H1 (cell line): ENCODE results near the gene CPTP. TPM values are rescaled to one million over a fixed set of nuclear protein-coding genes. Genes with fewer than 3 reads are reported as not detected.

ENCODE experiments used
- CTCF ChIA-PET: fragments of 300-600 bp; sonication (Branson Sonifier 250); formaldehyde crosslinking; loops from one replicate; lab custom pipeline; 2021; ENCODE audit not compliant: partially characterized antibody; lab: Charles Lee
- POLR2A ChIA-PET: fragments of 300-600 bp; sonication (Branson Sonifier 250); formaldehyde crosslinking; loops from one replicate; lab custom pipeline; 2021; ENCODE audit warnings: inconsistent platforms; ENCODE audit not compliant: partially characterized antibody; lab: Charles Lee
- DNase-seq, 2 experiments: peaks; one replicate each; pipeline versions ENCODE4 v3.0.0 to v3.0.0-alpha.2; 2010 to 2022; ENCODE audit warnings: low spot score in 2 of 2, low read depth in 1 of 2, mixed read lengths in 1 of 2
- FAIRE-seq: peaks from 2 replicates; lab custom pipeline; 2011; peaks lifted over from hg19 to GRCh38; lab: Jason Lieb, UNC
- H2AFZ ChIP-seq: 2 replicates; pipeline ENCODE4 v1.8.1; 2012; ENCODE audit warnings: low read length, inconsistent platforms
- H2AK5ac ChIP-seq: 2 replicates; pipeline ENCODE4 v1.6.1; 2013; ENCODE audit warnings: low read depth, low read length
- H2BK120ac ChIP-seq: replicated peaks from 2 replicates; pipeline ENCODE3; 2013; ENCODE audit warnings: low read depth, low read length, inconsistent platforms
- H2BK12ac ChIP-seq: 2 replicates; pipeline ENCODE4 v1.6.1; 2013; ENCODE audit warnings: low read depth, low read length
- H2BK15ac ChIP-seq: 2 replicates; pipeline ENCODE4 v1.6.1; 2013; ENCODE audit warnings: low read length
- H2BK20ac ChIP-seq: 2 replicates; pipeline ENCODE4 v1.6.1; 2013; ENCODE audit warnings: low read length
- H2BK5ac ChIP-seq: 2 replicates; pipeline ENCODE4 v1.6.1; 2013; ENCODE audit warnings: low read depth, low read length
- H3K14ac ChIP-seq: 2 replicates; pipeline ENCODE4 v1.6.1; 2013; ENCODE audit warnings: inconsistent platforms; ENCODE audit not compliant: insufficient read length
- H3K18ac ChIP-seq: 2 replicates; pipeline ENCODE4 v1.6.1; 2013; ENCODE audit warnings: low read length; ENCODE audit errors: extremely low read depth
- H3K23ac ChIP-seq: 2 replicates; pipeline ENCODE4 v1.6.1; 2013; ENCODE audit warnings: inconsistent platforms; ENCODE audit not compliant: insufficient read length
- H3K23me2 ChIP-seq: 2 replicates; pipeline ENCODE4 v1.6.1; 2013; ENCODE audit warnings: low read depth, low read length
- H3K27ac ChIP-seq: 2 replicates; pipeline ENCODE4 v1.6.1; 2011; ENCODE audit warnings: low read depth, low read length, inconsistent platforms
- H3K27me3 ChIP-seq, 4 experiments: replicated peaks in 1 of 4; 1 replicate in 1 of 4; 2 replicates in 3 of 4; pipeline versions ENCODE4 v1.6.1 to v1.8.1; 2011 to 2013; ENCODE audit warnings: low read length in 3 of 4, mild to moderate bottlenecking in 3 of 4, inconsistent platforms in 2 of 4, mixed read lengths in 2 of 4, moderate library complexity in 1 of 4; ENCODE audit not compliant: control insufficient read depth in 3 of 4, insufficient read depth in 3 of 4; ENCODE audit errors: extremely low read depth in 1 of 4
- H3K36me3 ChIP-seq, 4 experiments: 2 replicates each; pipeline versions ENCODE4 v1.6.1 to v1.8.1; 2011 to 2013; ENCODE audit warnings: mild to moderate bottlenecking in 4 of 4, low read length in 3 of 4, moderate library complexity in 2 of 4, control low read depth in 1 of 4, inconsistent platforms in 1 of 4; ENCODE audit not compliant: insufficient read depth in 4 of 4, control insufficient read depth in 2 of 4
- H3K4ac ChIP-seq: replicated peaks from 2 replicates; pipeline ENCODE3; 2013; ENCODE audit warnings: low read length, low read depth, mixed read lengths, inconsistent platforms; ENCODE audit not compliant: insufficient read length
- H3K4me1 ChIP-seq, 4 experiments: replicated peaks in 1 of 4; 1 replicate in 1 of 4; 2 replicates in 3 of 4; pipeline versions ENCODE4 v1.6.1 to v1.8.1; 2011 to 2013; ENCODE audit warnings: low read length in 3 of 4, inconsistent platforms in 2 of 4, mixed read lengths in 1 of 4; ENCODE audit not compliant: insufficient read depth in 4 of 4, control insufficient read depth in 3 of 4
- H3K4me2 ChIP-seq, 2 experiments: 2 replicates each; pipeline versions ENCODE4 v1.6.1 to v1.8.1; 2011 to 2013; ENCODE audit warnings: low read depth in 2 of 2, low read length in 2 of 2, control low read depth in 1 of 2, inconsistent platforms in 1 of 2, mild to moderate bottlenecking in 1 of 2; ENCODE audit not compliant: insufficient read depth in 1 of 2
- H3K4me3 ChIP-seq, 4 experiments: fragments of 200-600, 300-600 bp in 1 of 4; sonication (generic), shearing (Covaris generic), sonication (Bioruptor Twin) in 1 of 4; 2 replicates each; pipeline versions ENCODE4 v1.5.1 to v1.8.1; 2011 to 2016; ENCODE audit warnings: low read length in 4 of 4, low read depth in 3 of 4, control low read depth in 2 of 4, inconsistent platforms in 2 of 4, mild to moderate bottlenecking in 2 of 4, mixed read lengths in 1 of 4, moderate library complexity in 1 of 4; ENCODE audit not compliant: insufficient read depth in 2 of 4; ENCODE audit errors: extremely low read depth in 1 of 4
- H3K56ac ChIP-seq: replicated peaks from 2 replicates; pipeline ENCODE3; 2013; ENCODE audit warnings: low read depth, mild to moderate bottlenecking, mixed read lengths, low read length, inconsistent platforms; ENCODE audit not compliant: insufficient read length
- H3K79me1 ChIP-seq: 2 replicates; pipeline ENCODE4 v1.6.1; 2013; ENCODE audit warnings: low read depth, low read length, control low read depth
- H3K79me2 ChIP-seq, 2 experiments: 2 replicates each; pipeline versions ENCODE4 v1.6.1 to v1.8.1; 2012 to 2013; ENCODE audit warnings: low read length in 2 of 2, mild to moderate bottlenecking in 2 of 2, inconsistent platforms in 1 of 2; ENCODE audit not compliant: insufficient read depth in 2 of 2, control insufficient read depth in 1 of 2
- H3K9ac ChIP-seq, 4 experiments: replicated peaks in 1 of 4; 1 replicate in 1 of 4; 2 replicates in 3 of 4; pipeline versions ENCODE4 v1.6.1 to v1.8.1; 2011 to 2013; ENCODE audit warnings: low read depth in 3 of 4, low read length in 3 of 4, control low read depth in 2 of 4, mild to moderate bottlenecking in 2 of 4, moderate library complexity in 2 of 4, inconsistent platforms in 1 of 4; ENCODE audit errors: extremely low read depth in 1 of 4
- H3K9me3 ChIP-seq, 2 experiments: 2 replicates each; pipeline versions ENCODE4 v1.6.1 to v1.8.1; 2012 to 2013; ENCODE audit warnings: mild to moderate bottlenecking in 2 of 2, moderate library complexity in 2 of 2, control low read depth in 1 of 2, inconsistent platforms in 1 of 2, low read depth in 1 of 2, low read length in 1 of 2, mixed read lengths in 1 of 2; ENCODE audit not compliant: insufficient read depth in 2 of 2
- H4K20me1 ChIP-seq, 2 experiments: replicated peaks in 1 of 2; 2 replicates each; pipeline versions ENCODE3 to v1.8.1; 2011 to 2013; ENCODE audit warnings: inconsistent platforms in 2 of 2, low read length in 2 of 2, mild to moderate bottlenecking in 1 of 2; ENCODE audit not compliant: insufficient read depth in 2 of 2, control insufficient read depth in 1 of 2
- H4K5ac ChIP-seq: 2 replicates; pipeline ENCODE4 v1.6.1; 2013; ENCODE audit warnings: low read length, low read depth, mixed read lengths, inconsistent platforms; ENCODE audit not compliant: insufficient read length
- H4K8ac ChIP-seq: 2 replicates; pipeline ENCODE4 v1.8.0; 2013; ENCODE audit warnings: mild to moderate bottlenecking, moderate library complexity, low read length, inconsistent platforms; ENCODE audit not compliant: insufficient read depth; ENCODE audit errors: extremely low read depth
- H4K91ac ChIP-seq: replicated peaks from 2 replicates; pipeline ENCODE3; 2013; ENCODE audit warnings: low read length, mixed read lengths, inconsistent platforms; ENCODE audit not compliant: insufficient read length
- JUND ChIP-seq: IDR thresholded peaks from 2 replicates; pipeline ENCODE4 v1.6.1; 2011; ENCODE audit warnings: mild to moderate bottlenecking, improper control_type of control experiment, low read length
- WGBS, 2 experiments: shearing (Covaris generic) in 1 of 2; methylation state at CpG; one replicate each; pipeline versions ENCODE4 v1.1.6 to v1.1.7; 2013 to 2015; ENCODE audit warnings: low lambda C conversion rate in 2 of 2, mixed read lengths in 2 of 2, inconsistent platforms in 1 of 2, low coverage in 1 of 2, missing lambda C conversion rate in 1 of 2; ENCODE audit not compliant: insufficient replicate concordance in 2 of 2, insufficient coverage in 1 of 2, insufficient read length in 1 of 2; ENCODE audit errors: extremely low coverage in 1 of 2, missing lambda C conversion rate in 1 of 2; 5-methylcytosine and 5-hydroxymethylcytosine counted together
- polyA plus RNA-seq, 7 experiments: library from polyadenylated mRNA; depleted of rRNA in 3 of 7; stranded (reverse) in 5 of 7; unstranded in 2 of 7; fragments of >200 nt in 5 of 7; fragments of 200-250 nt in 2 of 7; gene quantifications; 1 replicate in 5 of 7; 2 replicates in 1 of 7; 4 replicates in 1 of 7; pipeline versions ENCODE4 v1.2.1 to v1.2.3, GENCODE V29; 2011 to 2013; ENCODE audit warnings: missing spikeins in 2 of 7, mixed read lengths in 2 of 7
- total RNA-seq: library from RNA; stranded (reverse); fragmentation: NEBNext Ultra II Directional; extraction: Animal tissue kit (Norgen Biotek cat#: 25700); gene quantifications from 2 replicates; pipeline ENCODE4 v1.2.1, GENCODE V29; 2021
- TF ChIP-seq, protein P1 (sequence below): IDR thresholded peaks from 2 replicates; pipeline ENCODE4 v1.6.1; 2012; ENCODE audit warnings: inconsistent platforms

The CPTP gene
- total and polyA plus RNA-seq, 2 of the 8 experiments (the other 6 are each of a cell fraction or from before 2014, with no cell fraction given) = 8.1 to 10.6 TPM

GRCh38 chr1:1347663-1348419 lies 23.2 kb downstream of the CPTP start:
- no peak for TF ChIP-seq JUND
- TF ChIP-seq, protein P1, sequence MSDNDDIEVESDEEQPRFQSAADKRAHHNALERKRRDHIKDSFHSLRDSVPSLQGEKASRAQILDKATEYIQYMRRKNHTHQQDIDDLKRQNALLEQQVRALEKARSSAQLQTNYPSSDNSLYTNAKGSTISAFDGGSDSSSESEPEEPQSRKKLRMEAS = peak; percentile 14; the same call in 1 of the 2 replicates
- Histone ChIP-seq H3K79me2 (peaks cover 0 to 28% of the 10 kb centered on the region in 2 experiments; a peak in 3 of 4 replicates), H3K4me3 (peak overlapping the region; percentile 60 to 84 (median 65)), H2BK12ac (no peak overlapping the region), H2BK5ac (peak overlapping the region; percentile 7; the same call in 1 of the 2 replicates), H3K79me1 (peaks cover 17% of the 10 kb centered on the region), H3K27ac (no peak overlapping the region; the same call in 1 of the 2 replicates), H4K20me1 (peaks cover 16 to 40% of the 10 kb centered on the region in 2 experiments), H2BK20ac (no peak overlapping the region), H2AFZ (no peak overlapping the region), H4K5ac (no peak overlapping the region), H3K27me3 (no peaks in the 10 kb centered on the region), H2BK120ac (no peak overlapping the region), H3K14ac (no peak overlapping the region), H3K4me1 (peaks cover 0 to 31% (median 19%) of the 10 kb centered on the region in 4 experiments; a peak in 5 of 7 replicates), H4K8ac (peak overlapping the region; percentile 68; the same call in 1 of the 2 replicates), H3K56ac (no peak overlapping the region), H3K4ac (no peak overlapping the region), H3K23me2 (peaks cover 14% of the 10 kb centered on the region; the same call in 1 of the 2 replicates), H3K9ac (peak overlapping the region in 1 of 4 experiments; percentile 49; a peak in 3 of 7 replicates), H3K9me3 (no peaks in the 10 kb centered on the region), H2AK5ac (no peak overlapping the region), H3K4me2 (peak overlapping the region; percentile 75 to 78), H2BK15ac (no peak overlapping the region), H3K23ac (no peak overlapping the region), H4K91ac (no peak overlapping the region), H3K36me3 (no peaks in the 10 kb centered on the region), H3K18ac (no peak overlapping the region; the same call in none of the 2 replicates)
- peak in 1 of 2 experiments; percentile 78 for DNase-seq
- 40% methylated on average over 25 of the region's 26 CpGs; no CpG with 5 or more reads in 1 of the 2 experiments for WGBS, 2 experiments
- ChIA-PET POLR2A (interaction anchor here (0.7 to 2.3 kb wide), 15 partner anchors 13 to 91 kb away, joined by 3 to 13 read pairs (median 4); partner anchors contain the start of genes AURKAIP1, CCNL2 and TAS1R3), CTCF (interaction anchor here (0.6 to 2.1 kb wide), 21 partner anchors 9 to 1034 kb away, joined by 3 to 15 read pairs (median 3); partner anchors contain the start of gene AURKAIP1)
- no peak for FAIRE-seq
